GM18870 (cell line): ENCODE measurements around the gene PRDM11.

Source experiments
- ATAC-seq: cut with Tn5 transposase; IDR thresholded peaks from one replicate; pipeline ENCODE4 v1.9.1; 2021; ENCODE audit warnings: moderate library complexity; ENCODE audit not compliant: unreplicated experiment

Gene PRDM11

GRCh38 chr11:45141171-45141570 lies 5.3 kb upstream of the PRDM11 start:
- ATAC-seq, result peak; percentile 67

DNA sequence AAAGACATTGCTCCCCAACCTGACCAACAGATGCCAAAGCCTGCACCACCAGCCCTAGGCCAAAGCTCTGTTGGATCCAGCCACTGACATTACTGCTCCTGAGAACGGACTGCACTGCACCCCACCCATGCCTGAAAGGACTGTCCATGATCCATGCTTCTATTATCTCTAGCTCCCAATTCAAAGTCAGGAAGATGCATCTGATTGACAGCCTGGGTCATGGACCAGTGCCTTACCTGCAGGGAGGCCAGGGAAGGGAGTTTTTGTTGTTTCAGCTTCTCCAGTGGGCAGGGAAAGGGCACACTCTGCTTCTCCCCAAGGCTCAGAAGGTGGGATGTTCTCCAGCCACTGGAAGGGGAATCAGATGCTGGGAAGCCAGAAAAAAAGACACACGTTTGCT lies 4.8 kb upstream of the PRDM11 start:
- ATAC-seq, result peak; percentile 7

DNA sequence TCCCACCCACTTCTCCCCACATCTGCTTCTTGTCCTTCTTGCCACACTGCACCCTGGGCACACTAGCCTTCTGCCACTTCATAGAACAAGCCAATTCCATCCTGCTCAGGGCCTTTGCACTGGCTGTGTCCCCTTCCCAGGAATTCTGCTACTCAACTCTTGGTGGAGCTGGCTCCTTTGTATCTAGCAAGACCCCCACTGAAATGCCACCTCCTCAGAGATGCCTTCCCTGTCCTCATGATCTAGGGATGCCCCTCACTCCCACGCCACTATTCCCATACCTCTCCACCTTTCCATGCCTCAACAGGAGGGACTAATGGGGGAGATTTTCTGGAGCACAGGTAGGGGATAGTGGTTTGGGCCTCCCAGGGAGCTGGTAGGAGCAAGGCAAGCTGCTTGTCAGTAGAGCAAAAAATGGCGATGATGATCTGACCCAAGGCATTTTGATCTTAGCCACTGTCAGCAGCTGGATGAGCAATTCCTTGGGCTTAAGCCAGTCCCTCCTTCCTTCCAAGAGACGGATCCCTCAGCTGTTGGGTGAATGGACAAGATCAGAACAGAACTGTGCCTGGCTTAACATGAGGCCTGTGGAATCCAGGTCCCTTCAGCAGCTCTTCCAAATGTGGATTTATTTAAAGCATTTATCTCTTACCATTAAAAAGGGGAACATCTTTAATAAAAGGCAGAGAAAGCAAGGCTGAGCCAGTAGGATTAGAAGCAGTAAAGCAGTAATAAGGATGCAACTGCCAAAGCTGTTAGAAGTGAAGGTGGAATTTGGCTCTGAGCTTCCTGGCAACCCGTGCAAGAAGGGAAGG lies 4.0 kb upstream of the PRDM11 start:
- ATAC-seq, result no peak

GRCh38 chr11:45143494-45143893 lies 2.9 kb upstream of the PRDM11 start:
- ATAC-seq, result no peak

DNA sequence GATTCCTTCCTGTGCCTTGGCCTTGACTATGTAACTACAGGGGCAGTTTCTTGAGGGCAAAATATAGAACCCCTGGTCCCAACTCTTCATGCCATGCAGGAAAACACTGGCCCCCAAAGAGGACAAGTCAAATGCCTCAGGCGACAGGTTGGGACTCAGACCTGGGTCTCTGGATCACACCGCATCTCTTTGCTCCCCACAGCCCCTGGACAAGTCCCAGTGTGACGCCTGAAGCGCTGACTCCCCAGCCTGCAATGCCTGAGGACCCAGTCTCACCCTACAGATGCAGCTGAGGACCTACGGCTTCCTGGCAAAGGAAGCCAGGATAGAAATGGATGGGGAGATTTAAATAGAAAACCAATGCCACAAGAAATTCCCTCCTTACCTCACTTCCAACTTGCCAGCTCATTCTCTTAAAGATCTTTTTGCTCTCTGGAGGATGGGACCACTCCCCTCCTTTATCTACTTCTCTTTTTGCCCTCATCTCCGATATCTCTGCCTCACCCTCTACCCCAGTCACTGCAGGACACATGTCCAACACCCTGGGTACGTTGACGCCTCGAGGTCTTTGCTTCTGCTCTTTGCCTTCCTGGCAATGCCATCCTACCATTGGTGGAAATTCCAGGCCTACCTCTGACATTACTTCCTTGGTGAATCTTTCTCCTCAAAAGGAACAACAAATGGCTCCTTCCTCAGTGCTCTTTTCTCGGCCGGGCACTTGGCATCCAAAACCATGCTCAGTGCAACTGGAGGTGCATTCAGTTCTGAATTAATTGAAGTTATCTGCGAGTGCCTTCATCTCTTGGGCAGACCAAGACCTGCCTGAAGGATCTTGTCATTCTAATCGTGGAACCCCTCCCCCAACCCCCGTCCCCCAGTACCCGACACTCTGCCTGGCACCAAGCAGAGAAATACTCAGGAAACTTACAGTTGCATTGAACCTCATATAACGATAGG lies 2.0 kb upstream of the PRDM11 start:
- no peak for ATAC-seq

GRCh38 chr11:45145083-45145378 lies 1.4 kb upstream of the PRDM11 start:
- no peak for ATAC-seq

DNA sequence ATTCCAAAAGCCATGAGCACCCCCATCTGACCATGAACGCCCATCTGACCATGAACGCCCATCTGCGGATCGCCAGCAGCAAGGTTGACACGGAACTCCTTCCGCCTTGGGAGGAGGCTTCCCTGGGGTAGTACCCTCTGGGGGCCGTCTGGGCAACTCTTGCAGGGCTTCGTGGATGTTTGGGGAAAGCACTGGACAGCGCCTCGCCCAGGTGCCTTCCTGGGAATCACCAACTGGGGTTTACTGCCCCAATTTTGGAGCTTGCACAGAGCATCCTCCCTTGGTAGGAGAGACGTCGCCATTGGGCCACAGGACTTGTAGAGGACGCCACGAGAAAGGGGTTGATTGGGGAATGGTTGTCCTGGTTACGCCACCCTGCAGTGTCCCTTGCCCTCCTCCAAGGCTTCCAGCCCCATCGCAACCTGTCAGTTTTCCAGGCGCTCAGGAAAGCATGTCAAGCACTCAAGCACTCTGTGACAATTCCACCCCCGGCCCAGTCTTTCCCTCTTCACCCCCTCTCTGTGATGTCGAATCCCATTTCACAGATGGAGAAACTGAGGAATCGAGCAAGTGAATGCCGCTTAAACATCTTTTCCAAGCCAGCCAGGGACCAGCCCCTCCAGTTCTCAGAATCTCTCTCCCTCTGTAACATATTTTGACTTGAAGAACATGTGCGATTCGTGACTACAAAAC lies 914 bp upstream of the PRDM11 start:
- no peak for ATAC-seq

DNA sequence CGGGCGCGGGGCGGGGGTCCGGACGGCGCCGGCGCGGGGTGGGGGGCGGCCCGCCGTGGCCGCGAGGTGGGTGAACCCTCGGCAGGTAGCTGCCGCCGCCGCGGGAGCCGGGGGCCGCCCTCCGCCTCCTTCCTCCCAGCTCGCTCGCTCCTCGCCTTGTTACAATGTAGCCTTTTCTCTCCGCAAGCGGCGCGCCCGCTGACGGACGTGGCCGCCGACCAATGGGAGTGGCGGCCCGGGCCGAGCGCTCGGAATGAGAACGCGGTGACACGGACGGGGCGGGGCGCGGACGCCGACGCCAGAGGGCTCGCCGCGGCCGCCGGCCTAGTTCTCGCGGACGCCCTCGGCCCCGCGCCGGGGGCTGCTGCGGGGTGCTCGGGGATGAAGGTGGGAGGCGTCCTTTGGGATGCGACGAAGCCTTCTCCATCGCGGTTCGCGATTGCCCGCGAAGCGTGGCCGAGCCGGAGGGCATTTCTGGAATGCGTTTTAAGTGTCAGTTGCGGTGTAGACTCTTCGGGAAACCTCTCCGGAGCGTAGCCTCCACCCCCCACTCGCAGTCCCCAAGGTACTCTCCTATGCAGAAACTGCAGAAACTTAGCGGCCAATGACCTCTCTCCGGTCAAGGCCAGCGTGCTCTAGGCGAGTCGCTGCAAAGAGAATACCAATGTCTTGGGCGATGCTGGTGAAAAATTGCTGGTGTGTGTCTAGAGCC lies 734 bp downstream of the PRDM11 start:
- ATAC-seq, result peak; percentile 92

DNA sequence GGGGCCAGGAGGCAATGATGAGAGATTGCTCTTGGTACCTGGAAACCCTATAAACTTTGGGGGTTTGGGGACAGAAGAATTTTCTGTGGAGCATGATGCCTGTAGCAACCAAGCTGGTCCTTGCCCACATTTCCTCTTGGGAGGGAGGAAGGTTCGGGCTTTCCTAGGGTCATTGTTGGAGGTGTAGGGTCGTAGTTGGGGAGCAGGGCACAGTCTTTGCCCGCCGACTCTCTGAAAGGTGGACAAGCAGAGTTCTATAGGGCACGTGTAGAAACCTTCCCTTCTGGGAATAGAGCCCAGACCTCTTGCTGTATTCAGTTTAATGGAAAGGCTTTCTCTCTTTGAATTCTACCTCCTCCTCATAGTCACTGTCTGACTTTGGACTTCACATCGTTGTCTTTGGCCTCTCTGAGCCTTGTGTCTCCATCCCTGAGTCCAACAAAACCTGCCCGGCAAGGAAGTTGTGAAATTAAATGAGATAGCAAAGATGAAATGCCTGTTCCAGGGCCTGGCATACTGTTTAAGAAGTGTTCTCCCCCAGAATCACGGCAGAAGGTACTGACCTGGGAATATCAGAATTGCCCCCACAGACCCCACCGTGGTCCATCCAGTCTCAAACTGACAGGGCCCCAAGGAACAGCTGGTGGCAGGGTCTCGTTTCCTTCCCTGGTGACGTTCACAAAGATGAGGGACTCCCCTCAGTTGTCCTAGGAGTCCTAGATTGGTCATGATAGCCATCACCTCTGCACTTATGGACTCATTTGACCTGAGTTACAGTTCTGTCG lies 1.6 kb downstream of the PRDM11 start:
- no peak for ATAC-seq

DNA sequence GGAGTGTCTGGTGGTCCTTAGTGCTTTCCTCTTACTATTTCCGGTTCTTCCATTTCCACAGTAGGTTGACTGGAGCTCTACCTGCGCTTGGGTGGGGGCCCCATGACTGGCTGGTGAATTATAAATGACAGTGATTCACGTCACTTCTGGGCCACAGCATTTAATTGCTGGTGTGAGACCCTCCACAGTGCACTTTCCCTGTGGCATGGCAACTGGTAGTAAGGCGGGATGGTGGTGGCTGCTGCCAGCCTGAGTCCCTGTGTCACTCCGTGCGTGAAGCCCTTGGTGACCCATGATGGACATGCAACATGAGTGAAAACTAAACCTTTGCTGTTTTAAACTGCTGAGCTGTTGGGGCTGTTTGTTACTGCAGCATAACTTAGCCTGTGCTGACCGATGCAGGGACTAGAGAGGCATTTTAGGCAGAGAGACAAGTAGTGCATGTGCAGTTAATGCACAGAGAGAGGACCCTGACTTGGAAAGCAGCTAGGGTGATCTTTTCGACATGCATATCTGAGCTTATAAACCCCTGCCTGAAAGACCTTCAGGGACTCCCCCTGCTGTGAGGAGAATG lies 3.1 kb downstream of the PRDM11 start:
- ATAC-seq, result no peak

- ATAC-seq, result no peak
These were observed 3.9 kb downstream of the PRDM11 start for GRCh38 chr11:45150301-45150700.

GRCh38 chr11:45150943-45151342 lies 4.5 kb downstream of the PRDM11 start:
- ATAC-seq, result no peak

DNA sequence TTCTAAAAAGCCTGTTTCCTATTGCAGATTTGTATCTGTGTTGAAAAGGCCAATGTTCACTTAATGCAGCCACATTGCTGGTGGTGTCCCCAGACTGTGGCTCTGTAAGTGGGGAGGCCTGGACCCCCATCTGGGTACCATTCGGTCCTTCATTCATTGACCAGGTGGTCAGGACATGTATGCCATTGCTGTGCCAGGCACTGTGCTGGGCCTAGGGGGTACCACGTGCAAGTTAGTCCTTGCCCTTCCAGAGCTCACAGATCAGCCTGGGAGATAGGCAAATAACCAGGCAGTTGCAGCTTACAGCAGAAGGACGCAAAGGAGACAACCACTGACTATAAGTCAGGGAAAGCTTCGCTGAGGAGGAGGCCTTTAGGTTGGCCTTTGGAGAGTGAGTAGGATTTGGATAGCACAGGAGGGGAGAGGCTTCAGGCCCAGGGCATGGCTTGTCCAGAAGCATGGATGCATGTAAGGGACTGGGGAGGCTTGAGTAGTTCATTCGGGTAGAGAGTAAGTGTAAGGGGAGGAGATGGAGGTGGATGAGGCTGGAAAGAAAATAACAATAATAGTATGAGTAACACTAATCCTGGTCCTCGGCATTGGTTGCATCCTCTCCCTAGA lies 5.0 kb downstream of the PRDM11 start:
- ATAC-seq, result no peak

GRCh38 chr11:45152740-45153595 lies 6.5 kb downstream of the PRDM11 start:
- ATAC-seq, result no peak

GRCh38 chr11:45154276-45154675 lies 7.8 kb downstream of the PRDM11 start:
- ATAC-seq, result no peak

GRCh38 chr11:45155058-45155551 lies 8.7 kb downstream of the PRDM11 start:
- ATAC-seq, result no peak

DNA sequence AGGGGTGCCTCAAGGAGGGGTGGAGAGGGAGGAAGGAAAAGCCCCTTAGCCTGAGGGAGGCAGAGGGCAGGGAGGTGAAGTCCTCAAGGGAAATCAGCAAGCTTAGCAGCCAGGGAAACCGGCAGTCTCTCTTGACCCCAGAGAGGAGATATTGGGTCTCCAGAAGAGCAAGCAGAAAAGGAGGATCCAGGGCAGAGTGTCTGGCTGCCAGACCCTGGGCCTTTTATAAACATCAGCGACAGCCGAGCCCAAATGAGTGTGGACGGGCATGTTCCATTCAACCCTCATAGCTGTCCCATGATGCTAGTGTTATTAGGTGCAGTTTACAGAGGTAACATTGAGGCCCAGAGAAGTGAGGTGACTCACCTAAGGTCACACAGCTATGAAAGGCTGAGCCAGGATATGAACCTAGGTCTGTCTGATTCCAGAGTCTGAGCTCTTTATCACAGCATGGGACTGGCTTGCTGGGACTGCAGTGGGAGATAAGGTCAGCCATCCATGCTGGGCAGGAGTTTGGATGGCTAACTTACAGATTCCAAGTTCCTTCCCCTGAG lies 9.3 kb downstream of the PRDM11 start:
- no peak for ATAC-seq

- ATAC-seq, result no peak
These were observed 9.8 kb downstream of the PRDM11 start for GRCh38 chr11:45156201-45156600.
